Lower lobe of right lung (tissue), 2 donors: ENCODE data around the gene SPATA22. TPM values are rescaled to one million over a fixed set of nuclear protein-coding genes. Genes with fewer than 3 reads are reported as not detected.
A peak's percentile ranks its signal among the peaks of the same experiment; 100 is the strongest.
"Not testable (repeated sequence)": the region's sequence is repeated elsewhere in the genome, so short reads cannot be mapped to it uniquely, and the experiment has no call there.

ENCODE experiments used
- ATAC-seq, 2 donors: fragments of 200-7000 bp; cut with Tn5 transposase; one replicate each; pipeline ENCODE4 v1.9.1; 2020 to 2022; ENCODE audit warnings: mild to moderate bottlenecking in 2 of 2, moderate library complexity in 2 of 2
- DNase-seq: peaks from one replicate; pipeline ENCODE4 v3.0.0-alpha.2; 2020
- H3K27ac ChIP-seq: fragments of 200-600 bp; one replicate; pipeline ENCODE4 v1.8.0; 2022
- H3K27me3 ChIP-seq: fragments of 200-600 bp; one replicate; pipeline ENCODE4 v1.8.0; 2022; ENCODE audit warnings: low read depth
- H3K36me3 ChIP-seq: fragments of 200-600 bp; one replicate; pipeline ENCODE4 v1.8.0; 2022; ENCODE audit warnings: mild to moderate bottlenecking
- H3K4me1 ChIP-seq: fragments of 200-600 bp; one replicate; pipeline ENCODE4 v1.8.0; 2022
- H3K4me3 ChIP-seq: fragments of 200-600 bp; one replicate; pipeline ENCODE4 v1.8.0; 2022; ENCODE audit warnings: mild to moderate bottlenecking
- H3K9me3 ChIP-seq: fragments of 200-600 bp; one replicate; pipeline ENCODE4 v1.8.0; 2022
- CTCF ChIP-seq: fragments of 200-600 bp; IDR thresholded peaks from one replicate; pipeline ENCODE4 v1.8.0; 2022; ENCODE audit warnings: antibody characterized with exemption, mild to moderate bottlenecking
- intact Hi-C: fragments of 100-400 bp; cut with DNase I; formaldehyde crosslinking; loops from one replicate; pipeline ENCODE4 v1.11.0; 2022
- total RNA-seq: library from RNA; stranded (reverse); fragmentation: NEBNext Ultra II Directional; extraction: Animal tissue kit (Norgen Biotek cat#: 25700); gene quantifications from one replicate; pipeline ENCODE4 v1.2.1, GENCODE V29; 2021
- donor health status: DM: no; HTN: yes; CAD: no; lungs with severe emphysema.

Gene SPATA22
- total RNA-seq, 1 donor from 2014 or later, result 0.53 TPM

GRCh38 chr17:3472137-3472536 lies 518 bp upstream of the SPATA22 start:
- DNase-seq (no peak), ATAC-seq (peak in 1 of 2 donors; percentile 15)
- TF ChIP-seq CTCF, result no peak
- Histone ChIP-seq H3K36me3 (no peaks in the 10 kb centered on the region), H3K9me3 (no peaks in the 10 kb centered on the region), H3K27me3 (no peaks in the 10 kb centered on the region), H3K4me3 (no peak overlapping the region), H3K27ac (no peak overlapping the region), H3K4me1 (no peaks in the 10 kb centered on the region)
- intact Hi-C loops, result no loop called here

GRCh38 chr17:3469529-3469928 lies 2.1 kb downstream of the SPATA22 start:
- no peaks in the 10 kb centered on the region for H3K27me3 ChIP-seq
- TF ChIP-seq CTCF, result no peak
- no peak for DNase-seq
- H3K4me3 ChIP-seq, result no peak overlapping the region
- no peak for ATAC-seq
- H3K9me3 ChIP-seq, result no peaks in the 10 kb centered on the region
- H3K27ac ChIP-seq, result no peak overlapping the region
- no peaks in the 10 kb centered on the region for H3K4me1 ChIP-seq
- H3K36me3 ChIP-seq, result no peaks in the 10 kb centered on the region
- intact Hi-C loops, result no loop called here

GRCh38 chr17:3466355-3466754 lies 5.3 kb downstream of the SPATA22 start:
- H3K9me3 ChIP-seq, H3K36me3 ChIP-seq, H3K27ac ChIP-seq, ATAC-seq, DNase-seq, H3K4me3 ChIP-seq, H3K4me1 ChIP-seq, H3K27me3 ChIP-seq, intact Hi-C loops: not testable (repeated sequence)

GRCh38 chr17:3448059-3448665 lies 23.5 kb downstream of the SPATA22 start:
- Histone ChIP-seq H3K27ac (no peak overlapping the region), H3K4me3 (no peak overlapping the region), H3K4me1 (no peaks in the 10 kb centered on the region), H3K9me3 (no peaks in the 10 kb centered on the region), H3K27me3 (no peaks in the 10 kb centered on the region), H3K36me3 (no peaks in the 10 kb centered on the region)
- no peak for DNase-seq
- no peak for TF ChIP-seq CTCF
- ATAC-seq, result no peak
- intact Hi-C loops, result no loop called here

- Histone ChIP-seq H3K27ac (no peak overlapping the region), H3K4me1 (no peaks in the 10 kb centered on the region), H3K4me3 (no peak overlapping the region), H3K9me3 (no peaks in the 10 kb centered on the region), H3K27me3 (no peaks in the 10 kb centered on the region), H3K36me3 (no peaks in the 10 kb centered on the region)
- DNase-seq, result no peak
- TF ChIP-seq CTCF, result no peak
- ATAC-seq, result no peak
- intact Hi-C loops, result no loop called here
These were observed 24.0 kb downstream of the SPATA22 start for GRCh38 chr17:3447625-3448024.

- no peak overlapping the region for H3K4me3 ChIP-seq
- ATAC-seq, result no peak
- no peaks in the 10 kb centered on the region for H3K36me3 ChIP-seq
- no peaks in the 10 kb centered on the region for H3K9me3 ChIP-seq
- intact Hi-C loops, result no loop called here
- no peak for TF ChIP-seq CTCF
- H3K27me3 ChIP-seq, result no peaks in the 10 kb centered on the region
- H3K27ac ChIP-seq, result no peak overlapping the region
- no peaks in the 10 kb centered on the region for H3K4me1 ChIP-seq
- DNase-seq, result no peak
These were observed 31.2 kb downstream of the SPATA22 start for GRCh38 chr17:3440451-3440850.
